Measurements from ENCODE around the gene SEMA3D. TPM values are rescaled to one million over a fixed set of nuclear protein-coding genes. Genes with fewer than 3 reads are reported as not detected.
"Not testable (repeated sequence)": the region's sequence is repeated elsewhere in the genome, so short reads cannot be mapped to it uniquely, and the experiment has no call there.

SEMA3D gene
- total and polyA plus RNA-seq, 10 donors: 4.6 to 210 (median 116) TPM

GRCh38 chr7:85000735-85001350 lies 186.0 kb downstream of the SEMA3D start:
- no peak for DNase-seq
- 70 to 96% (median 87%) methylated on average over 1 of the region's 1 CpG for WGBS, 5 donors

GRCh38 chr7:84999450-84999849 lies 187.4 kb downstream of the SEMA3D start:
- no peaks in the 10 kb centered on the region for H3K27me3 ChIP-seq (replicated peaks in 1 of 7)
- no peak for DNase-seq
- TF ChIP-seq POLR2A (IDR thresholded peaks at IDR 0.05): no peak
- no peak for TF ChIP-seq POLR2AphosphoS5 (IDR thresholded peaks at IDR 0.05)
- no peak for TF ChIP-seq CTCF (IDR thresholded peaks at IDR 0.05 in 8 of 11, conservative IDR thresholded peaks at IDR 0.05 in 3 of 11)
- intact Hi-C loops (cut with DNase I; ENCODE audit: low total_unique reads): no loop called here
- H3K4me3 ChIP-seq: no peak overlapping the region
- H3K36me3 ChIP-seq: peaks cover 0 to 14% (median 0%) of the 10 kb centered on the region in 6 donors
- WGBS, 5 donors: 84 to 93% (median 85%) methylated on average over 8 of the region's 8 CpGs
- no peaks in the 10 kb centered on the region for H3K9me3 ChIP-seq
- H3K27ac ChIP-seq: no peak overlapping the region
- H3K4me1 ChIP-seq: no peaks in the 10 kb centered on the region

More at GRCh38 chr7:85000735-85001350, 186.0 kb downstream of the SEMA3D start:
- H3K9me3 ChIP-seq: no peaks in the 10 kb centered on the region
- no peak overlapping the region for H3K4me3 ChIP-seq
- H3K27me3 ChIP-seq (replicated peaks in 1 of 7): no peaks in the 10 kb centered on the region
- no peak overlapping the region for H3K27ac ChIP-seq
- TF ChIP-seq POLR2A (IDR thresholded peaks at IDR 0.05): no peak
- TF ChIP-seq CTCF (IDR thresholded peaks at IDR 0.05 in 8 of 11, conservative IDR thresholded peaks at IDR 0.05 in 3 of 11): no peak
- TF ChIP-seq POLR2AphosphoS5 (IDR thresholded peaks at IDR 0.05): no peak
- no peaks in the 10 kb centered on the region for H3K4me1 ChIP-seq
- intact Hi-C loops (cut with DNase I; ENCODE audit: low total_unique reads): no loop called here
- peaks cover 0 to 15% (median 0%) of the 10 kb centered on the region in 6 donors for H3K36me3 ChIP-seq

- no peak for TF ChIP-seq POLR2AphosphoS5 (IDR thresholded peaks at IDR 0.05)
- no peak for TF ChIP-seq POLR2A (IDR thresholded peaks at IDR 0.05)
- TF ChIP-seq CTCF (IDR thresholded peaks at IDR 0.05 in 8 of 11, conservative IDR thresholded peaks at IDR 0.05 in 3 of 11): no peak
- H3K36me3 ChIP-seq: peaks cover 0 to 14% (median 0%) of the 10 kb centered on the region in 6 donors
These were observed 188.2 kb downstream of the SEMA3D start for GRCh38 chr7:84998665-84999064.

GRCh38 chr7:84997626-84998025 lies 189.2 kb downstream of the SEMA3D start:
- intact Hi-C loops (cut with DNase I; ENCODE audit: low total_unique reads): no loop called here
- Histone ChIP-seq H3K4me1 (no peaks in the 10 kb centered on the region), H3K27me3 (replicated peaks in 1 of 7) (no peaks in the 10 kb centered on the region), H3K27ac (no peak overlapping the region), H3K4me3 (no peak overlapping the region), H3K9me3 (peaks cover 0 to 13% (median 5%) of the 10 kb centered on the region in 8 donors), H3K36me3 (peaks cover 0 to 14% (median 0%) of the 10 kb centered on the region in 6 donors)
- no peak for DNase-seq
- no peak for TF ChIP-seq CTCF (IDR thresholded peaks at IDR 0.05 in 8 of 11, conservative IDR thresholded peaks at IDR 0.05 in 3 of 11)
- TF ChIP-seq POLR2A (IDR thresholded peaks at IDR 0.05): no peak
- no peak for TF ChIP-seq POLR2AphosphoS5 (IDR thresholded peaks at IDR 0.05)
- 36 to 47% (median 43%) methylated on average over 2 of the region's 2 CpGs for WGBS, 5 donors

More at GRCh38 chr7:84998665-84999064, 188.2 kb downstream of the SEMA3D start:
- Histone ChIP-seq H3K27me3 (replicated peaks in 1 of 7) (no peaks in the 10 kb centered on the region), H3K9me3 (peaks cover 0 to 5% (median 0%) of the 10 kb centered on the region in 8 donors), H3K4me3 (no peak overlapping the region), H3K4me1 (no peaks in the 10 kb centered on the region), H3K27ac (no peak overlapping the region)
- DNase-seq: no peak
- intact Hi-C loops (cut with DNase I; ENCODE audit: low total_unique reads): no loop called here

- DNase-seq; intact Hi-C loops (cut with DNase I; ENCODE audit: low total_unique reads); H3K27ac ChIP-seq; H3K36me3 ChIP-seq; H3K4me1 ChIP-seq; H3K4me3 ChIP-seq; H3K27me3 ChIP-seq (replicated peaks in 1 of 7): not testable (repeated sequence)
- peaks cover 0 to 28% (median 5%) of the 10 kb centered on the region in 8 donors for H3K9me3 ChIP-seq
- WGBS, 5 donors: 85 to 97% (median 90%) methylated on average over 9 of the region's 9 CpGs
These were observed 193.9 kb downstream of the SEMA3D start for GRCh38 chr7:84992954-84993353.

Data from spleen (tissue), 11 donors.